ENCODE results near the gene LPCAT1.
"Not testable (repeated sequence)": the region's sequence is repeated elsewhere in the genome, so short reads cannot be mapped to it uniquely, and the experiment has no call there.

LPCAT1 gene

DNA sequence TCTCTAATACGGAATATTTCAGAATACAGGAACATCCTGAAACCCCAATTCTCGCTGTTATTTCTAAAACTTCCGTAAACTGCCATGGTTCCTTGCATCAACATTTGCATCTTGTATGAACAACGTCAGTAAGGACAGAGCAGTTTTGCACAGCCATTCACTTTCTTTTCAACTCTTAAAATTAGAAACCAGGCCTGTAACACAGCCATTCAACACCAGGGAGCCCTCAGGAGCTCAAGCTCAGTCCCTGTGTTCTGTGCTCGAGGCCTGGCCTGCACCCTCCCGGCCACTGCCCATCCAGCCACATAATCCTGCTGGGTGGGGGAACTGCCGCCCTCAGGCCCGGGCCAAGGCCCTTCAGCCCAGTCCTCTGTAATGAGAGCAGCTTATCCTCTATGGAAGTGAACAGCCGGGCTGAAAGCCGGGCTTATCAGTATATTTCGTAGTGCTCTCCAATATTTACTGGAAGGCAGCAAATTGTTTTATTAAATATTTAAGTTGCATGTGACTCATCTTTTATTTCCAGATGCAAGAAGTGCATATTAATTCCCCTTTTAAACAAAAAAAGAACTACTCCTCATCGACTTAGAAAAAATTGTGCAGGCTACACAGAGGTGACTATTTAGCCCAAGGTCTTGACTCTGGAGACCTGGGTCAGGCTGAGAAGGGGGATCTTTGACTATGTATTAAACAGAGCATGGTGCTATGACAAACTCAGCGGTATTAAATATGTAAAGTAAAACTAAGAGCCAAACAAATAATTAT, 45.3 kb downstream of the LPCAT1 start:
- DNase-seq (ENCODE audit: low spot score): no peak

DNA sequence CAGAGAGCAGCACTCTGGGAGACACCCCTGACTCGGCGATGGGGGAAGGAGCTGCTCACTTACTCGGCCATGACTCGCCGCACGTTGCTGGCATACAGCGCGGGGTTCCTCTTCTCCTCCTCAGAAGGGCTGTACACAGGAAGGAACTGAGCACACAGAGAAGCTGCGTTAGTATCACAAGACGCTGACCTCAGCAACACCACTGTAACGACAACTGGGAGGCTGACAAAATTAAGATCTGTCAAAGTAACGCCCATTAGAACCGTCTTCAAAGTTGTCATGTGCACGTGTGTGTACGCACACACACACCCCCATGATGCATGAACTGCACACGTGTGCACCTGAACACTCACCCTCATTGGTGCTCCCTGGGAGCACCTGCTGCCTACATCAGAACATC, 46.4 kb downstream of the LPCAT1 start:
- no peak for DNase-seq (ENCODE audit: low spot score)

DNA sequence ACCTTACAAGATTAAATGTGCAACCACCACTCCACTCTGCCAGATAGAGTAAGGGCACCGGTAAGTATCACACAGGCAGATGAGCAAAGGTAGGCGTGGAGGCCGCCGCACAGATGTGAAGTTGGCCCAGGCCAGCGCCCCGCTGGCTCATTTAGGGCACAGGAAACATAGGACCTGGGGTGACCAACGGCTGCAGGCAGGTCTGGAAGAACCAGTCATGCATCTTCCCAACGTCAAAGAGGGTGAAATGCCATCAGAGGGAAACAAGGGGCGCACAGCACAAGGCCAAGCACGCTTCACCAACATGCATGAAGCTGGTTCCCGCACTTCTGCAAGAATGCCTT, 46.8 kb downstream of the LPCAT1 start:
- no peak for DNase-seq (ENCODE audit: low spot score)

DNA sequence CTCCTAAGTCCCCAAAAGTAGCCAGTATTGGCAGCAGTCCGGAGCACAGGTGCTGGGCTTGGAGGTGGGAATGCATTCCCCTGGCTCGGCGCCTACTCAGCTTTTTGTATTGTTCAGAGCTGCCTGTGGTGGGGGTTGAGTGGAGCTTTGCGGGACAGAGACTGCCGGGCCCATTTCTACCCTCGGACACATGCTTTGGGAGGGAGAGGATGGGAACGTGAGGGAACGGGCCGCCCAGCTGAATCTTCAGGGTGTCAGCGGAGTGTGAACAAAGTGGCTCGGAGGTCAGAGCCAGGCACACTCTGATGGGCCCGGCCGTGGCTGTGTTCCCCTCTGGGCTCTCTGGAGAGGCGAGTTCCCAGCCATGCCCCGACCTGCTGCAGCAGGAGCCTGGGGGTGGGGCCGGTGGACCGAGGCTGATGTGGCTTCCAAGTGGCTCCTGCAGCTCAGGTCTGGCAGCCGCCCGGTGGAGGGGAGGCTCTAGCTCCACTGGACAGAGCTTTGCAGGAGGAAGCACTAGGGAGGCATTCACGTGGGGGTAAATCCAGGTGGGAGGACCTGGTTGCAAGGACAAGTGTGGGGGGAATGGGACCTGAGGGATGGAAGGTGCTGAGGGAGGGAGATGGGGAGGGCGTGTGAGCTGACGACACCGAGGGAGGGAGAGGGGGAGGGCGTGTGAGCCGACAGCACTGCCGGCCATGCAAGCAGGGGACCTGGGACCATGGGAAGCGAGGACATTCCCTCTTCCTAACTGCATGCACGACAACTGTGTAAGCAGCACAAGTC, 47.4 kb downstream of the LPCAT1 start:
- DNase-seq (ENCODE audit: low spot score): no peak

DNA sequence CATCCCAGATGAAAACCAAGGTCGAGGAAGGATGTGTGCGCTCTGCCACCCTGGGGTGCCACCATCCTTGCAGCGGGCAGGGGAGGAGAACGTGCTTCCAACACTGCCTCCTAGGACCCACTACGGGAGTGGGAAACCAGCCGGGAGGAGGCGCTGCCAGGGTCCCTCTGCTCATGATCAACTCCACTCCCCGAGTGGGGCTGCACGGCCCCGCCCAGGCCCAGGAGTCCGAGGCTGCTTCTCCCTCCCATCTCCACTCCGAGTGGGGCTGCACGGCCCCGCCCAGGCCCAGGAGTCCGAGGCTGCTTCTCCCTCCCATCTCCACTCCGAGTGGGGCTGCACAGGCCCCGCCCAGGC, 48.2 kb downstream of the LPCAT1 start:
- DNase-seq (ENCODE audit: low spot score): not testable (repeated sequence)

DNA sequence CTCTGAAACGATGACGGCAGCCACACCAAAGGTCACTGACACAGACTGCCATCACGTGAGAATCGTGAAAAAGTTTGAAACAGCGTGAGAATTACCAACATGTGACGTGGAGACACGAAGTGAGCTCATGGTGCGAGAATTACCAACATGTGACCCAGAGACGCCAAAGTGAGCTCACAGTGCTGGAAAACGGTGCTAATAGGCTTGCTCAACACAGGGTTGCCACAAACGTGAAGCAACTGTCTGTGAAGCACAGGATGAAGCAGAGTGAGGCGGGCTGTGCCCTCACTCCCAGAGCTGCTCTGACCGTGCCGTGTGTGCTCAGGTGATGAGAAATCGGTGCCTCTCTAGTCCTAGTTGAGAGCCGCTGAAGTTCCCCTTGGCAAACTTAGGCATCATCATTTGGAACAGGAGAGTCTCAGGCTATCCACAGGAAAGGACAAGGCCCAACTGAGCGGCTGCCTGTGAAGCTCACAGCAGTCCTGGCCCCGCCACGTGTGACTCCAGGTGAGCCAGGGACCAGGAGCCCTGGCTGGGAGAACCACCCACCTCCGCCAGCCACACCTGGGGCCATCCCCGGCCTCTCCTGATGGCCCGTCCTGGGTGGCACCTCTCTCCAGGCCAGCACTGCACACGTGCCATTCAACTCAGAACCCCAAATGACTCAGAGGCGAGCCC, 48.8 kb downstream of the LPCAT1 start:
- no peak for DNase-seq (ENCODE audit: low spot score)

DNA sequence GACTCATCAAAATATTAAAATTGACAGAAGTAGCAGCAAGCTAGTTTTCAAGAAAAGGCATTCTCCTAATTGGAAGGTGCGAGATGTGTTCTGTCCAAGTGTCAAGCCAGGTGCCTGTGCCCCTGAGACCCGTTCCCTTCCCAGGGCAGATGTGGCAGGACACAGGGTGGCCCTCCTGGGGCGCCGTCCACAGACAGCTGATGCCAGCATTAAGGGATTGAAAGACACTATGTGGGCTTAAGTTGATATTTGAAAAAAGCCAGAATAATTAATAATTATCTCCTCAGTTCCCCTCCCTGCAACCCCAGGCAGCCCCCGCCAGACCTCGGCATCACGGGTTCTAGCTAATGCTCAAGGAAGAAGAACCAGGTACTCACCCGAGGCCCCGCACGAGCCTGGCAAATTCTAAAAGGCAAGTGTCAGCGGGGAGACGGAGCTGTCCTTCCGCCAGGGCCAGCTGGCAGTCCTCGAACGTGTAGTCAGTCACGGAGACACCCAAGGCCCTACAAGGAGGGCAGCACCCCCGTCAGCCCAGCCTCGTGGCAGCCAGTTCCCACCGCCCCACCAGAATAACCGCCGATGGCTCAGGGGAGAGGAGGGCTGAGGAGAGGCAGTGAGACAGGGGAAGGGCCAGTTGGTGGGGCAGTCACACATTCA, 49.4 kb downstream of the LPCAT1 start:
- no peak for DNase-seq (ENCODE audit: low spot score)

DNA sequence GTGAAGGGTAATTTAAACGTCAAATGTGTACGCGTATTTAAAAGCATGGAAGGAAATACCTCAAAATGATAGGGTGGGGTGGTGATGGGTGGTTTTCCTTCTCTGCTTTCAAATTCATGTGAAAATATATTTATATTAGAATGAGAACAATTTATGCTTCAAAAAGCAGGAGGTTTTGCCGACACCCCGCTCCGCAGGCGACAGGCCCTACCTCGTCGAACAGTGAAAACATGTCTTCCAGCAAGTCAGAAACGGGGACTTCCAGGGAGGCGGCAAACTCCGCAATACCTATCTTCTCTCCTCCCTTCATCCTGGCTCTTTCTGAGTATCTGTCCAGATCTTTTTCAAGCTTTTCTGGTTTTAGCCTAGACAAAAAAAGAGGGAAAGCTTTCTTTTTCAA, 50.0 kb downstream of the LPCAT1 start:
- no peak for DNase-seq (ENCODE audit: low spot score)

DNA sequence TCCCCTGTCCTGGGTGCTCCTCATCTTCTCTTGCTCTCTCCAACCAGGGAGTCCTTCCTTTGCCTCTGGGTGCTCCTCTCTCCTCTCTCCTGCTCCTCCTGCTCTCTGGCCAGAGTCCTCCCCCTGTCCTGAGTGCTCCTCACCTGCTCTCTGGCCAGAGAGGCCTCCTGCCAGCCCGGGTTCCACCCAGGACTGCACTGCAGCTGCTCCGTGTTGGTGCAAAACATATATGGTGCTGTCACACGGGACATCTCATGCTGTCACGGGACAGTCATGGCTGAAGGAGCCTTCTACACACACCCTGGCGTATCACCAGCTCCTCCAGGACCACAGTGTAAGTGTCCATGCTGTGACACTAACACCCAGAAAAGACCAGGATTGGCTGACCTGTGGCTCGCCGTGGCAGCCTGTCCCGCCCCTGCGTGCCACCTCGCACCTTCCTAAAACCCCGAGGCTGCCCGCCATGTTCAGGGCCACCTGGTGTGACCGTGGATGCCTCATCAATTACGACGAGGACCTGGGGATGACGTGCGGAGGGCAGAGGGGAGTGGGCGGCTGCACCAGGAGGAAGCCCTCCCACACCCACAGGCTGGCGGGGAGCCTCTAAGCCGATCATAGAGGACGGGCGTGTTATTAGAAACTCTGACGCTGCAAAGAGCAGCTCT, 50.7 kb downstream of the LPCAT1 start:
- no peak for DNase-seq (ENCODE audit: low spot score)

DNA sequence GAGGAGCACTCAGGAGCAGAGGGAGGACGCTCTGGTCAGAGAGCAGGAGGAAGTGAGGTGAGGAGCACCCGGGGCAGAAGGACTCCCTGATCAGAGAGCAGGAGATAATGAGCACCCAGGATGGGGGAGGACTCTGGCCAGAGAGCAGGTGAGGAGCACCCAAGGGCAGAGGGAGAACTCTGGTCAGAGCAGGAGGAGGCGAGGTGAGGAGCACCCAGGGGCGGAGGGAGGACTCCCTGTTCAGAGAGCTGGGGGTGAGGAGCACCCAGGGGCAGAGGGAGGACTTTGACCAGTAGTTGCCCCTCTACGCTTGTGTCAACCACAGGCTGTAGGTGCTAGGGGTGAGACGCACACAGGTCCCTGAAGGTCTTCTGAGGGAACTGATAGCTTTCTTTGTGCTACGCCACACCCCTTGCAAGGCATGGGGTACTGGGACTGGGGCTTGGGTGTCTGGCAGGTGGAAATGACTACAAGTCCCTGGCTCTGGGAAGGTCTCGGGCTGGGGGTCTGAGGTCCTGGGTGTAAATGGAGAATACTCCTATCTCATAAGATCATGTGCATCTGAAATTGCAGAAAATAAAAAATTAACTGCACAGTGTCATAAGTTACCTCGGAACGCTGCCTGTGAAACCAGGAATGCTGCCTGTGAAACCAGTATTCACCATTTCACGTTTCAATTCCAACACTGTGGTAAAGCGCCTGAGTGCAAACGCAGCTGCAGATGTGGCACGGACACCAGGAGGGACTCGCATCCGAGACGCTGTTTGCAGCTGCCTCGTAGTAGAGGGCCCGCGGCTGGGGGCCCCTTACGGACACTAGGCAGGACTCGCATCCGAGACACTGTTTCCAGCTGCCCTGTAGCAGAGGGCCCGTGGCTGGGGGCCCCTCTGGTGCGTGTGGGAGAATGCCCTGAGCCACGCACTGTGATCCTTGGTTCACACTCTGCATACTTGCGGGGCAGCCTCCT, 51.5 kb downstream of the LPCAT1 start:
- DNase-seq (ENCODE audit: low spot score): no peak

DNA sequence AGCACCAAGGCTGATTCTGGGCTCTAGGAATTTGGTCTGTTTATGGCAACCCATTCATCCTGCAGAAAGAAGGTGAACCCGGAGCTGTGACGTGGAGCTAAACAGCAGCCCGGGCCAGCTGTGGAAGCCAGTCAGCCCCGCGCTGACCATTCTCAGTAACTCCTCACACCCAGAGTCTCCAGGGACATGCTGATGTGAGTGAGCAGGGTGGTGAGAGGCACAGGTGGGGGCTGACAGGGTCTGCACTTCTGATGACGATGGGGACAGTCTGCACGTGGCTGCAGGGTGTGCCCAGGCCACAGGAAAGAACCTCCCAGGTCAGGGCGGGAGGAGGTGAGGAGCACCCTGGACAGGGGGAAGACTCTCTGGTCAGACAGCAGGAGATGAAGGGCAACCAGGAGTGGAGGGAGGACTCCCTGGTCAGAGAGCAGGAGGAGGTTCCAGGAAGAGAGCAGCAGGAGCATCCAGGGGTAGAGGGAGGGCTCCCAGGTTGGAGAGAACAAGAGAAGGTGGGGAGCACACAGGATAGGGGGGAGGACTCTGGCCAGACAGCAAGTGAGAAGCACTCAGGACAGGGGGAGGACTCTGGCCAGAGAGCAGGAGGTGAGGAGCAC, 52.4 kb downstream of the LPCAT1 start:
- DNase-seq (ENCODE audit: low spot score): no peak

DNA sequence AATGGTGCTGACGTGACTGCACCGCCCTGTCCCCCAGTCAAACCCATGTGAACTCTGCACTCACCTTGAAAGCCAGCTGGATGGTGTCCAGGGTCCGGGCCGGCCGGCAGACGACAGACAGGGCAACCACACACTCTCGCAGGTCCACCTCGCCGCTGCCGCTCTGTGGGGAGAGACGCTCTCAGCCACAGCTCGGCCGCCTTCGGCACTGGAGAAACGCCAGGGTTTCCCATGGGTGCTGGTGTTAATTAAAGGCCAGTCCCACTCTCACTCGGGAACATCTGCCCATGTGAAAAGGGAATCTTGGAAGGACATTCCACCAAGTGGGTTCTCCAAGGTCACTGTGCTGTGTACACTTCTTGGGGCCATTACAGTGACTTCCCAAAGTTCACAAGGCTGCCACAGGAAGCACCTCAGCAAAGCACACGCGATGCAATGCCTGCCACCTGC, 53.0 kb downstream of the LPCAT1 start:
- DNase-seq (ENCODE audit: low spot score): no peak

DNA sequence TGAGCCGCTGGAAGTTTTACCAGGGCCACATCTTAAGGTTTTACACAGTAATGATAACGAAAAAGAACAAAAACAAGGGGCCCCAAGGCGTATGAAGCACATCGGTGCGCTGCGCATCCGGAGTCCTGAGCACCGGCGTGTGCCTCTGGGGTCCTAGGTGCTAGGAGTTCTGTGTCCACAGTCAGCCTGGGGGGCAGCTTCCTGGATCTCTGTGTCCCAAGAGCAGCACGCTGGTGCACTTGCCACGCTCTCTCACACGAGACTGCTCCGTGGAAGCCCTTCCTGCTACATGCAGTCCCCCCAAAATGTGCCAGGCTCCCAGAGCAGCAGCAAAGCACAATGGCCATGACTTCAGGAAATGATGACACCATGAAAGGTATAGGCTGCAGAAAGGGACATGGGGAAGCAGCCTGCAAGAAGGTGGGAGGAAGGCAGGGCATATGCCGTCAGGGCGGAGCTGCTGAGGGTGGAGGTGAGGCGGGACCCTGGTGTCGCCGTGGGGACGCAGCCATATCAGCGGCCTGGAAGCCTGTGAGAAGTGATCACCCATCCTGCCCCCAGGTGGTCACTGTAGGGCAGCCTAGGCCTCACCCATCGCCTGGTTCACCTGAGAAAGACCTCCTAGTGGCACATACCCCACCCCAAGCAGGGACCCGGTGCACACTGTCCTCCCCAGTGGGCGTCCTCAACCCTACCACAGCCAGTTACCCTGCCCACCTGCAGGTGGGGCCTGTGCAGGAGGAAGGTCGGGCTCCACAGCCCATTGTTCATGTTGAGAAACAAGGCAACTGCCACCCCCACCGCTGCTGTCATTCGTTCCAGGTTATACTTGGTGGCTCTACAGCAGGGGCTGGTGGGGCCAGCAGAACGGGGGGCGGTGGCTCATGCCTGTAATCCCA, 54.9 kb downstream of the LPCAT1 start:
- DNase-seq (ENCODE audit: low spot score): no peak

DNA sequence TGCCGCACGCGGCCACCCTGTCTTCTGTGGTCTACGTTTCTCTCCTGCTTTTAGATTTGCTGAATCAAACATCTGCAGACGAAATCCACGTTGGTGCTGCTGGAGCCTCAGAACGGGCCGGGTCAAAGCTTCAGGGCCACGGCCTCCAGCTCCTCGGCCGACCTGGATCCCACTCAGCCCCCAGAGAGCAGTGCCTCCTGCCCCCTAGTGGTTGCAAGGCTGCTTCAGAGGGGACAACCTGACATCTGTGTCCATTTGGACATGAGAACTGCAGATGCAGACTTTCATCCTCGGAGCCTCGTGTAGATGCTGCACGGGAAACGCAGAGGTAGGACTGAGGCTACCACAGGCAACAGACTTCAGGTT, 55.5 kb downstream of the LPCAT1 start:
- DNase-seq (ENCODE audit: low spot score): no peak

DNA sequence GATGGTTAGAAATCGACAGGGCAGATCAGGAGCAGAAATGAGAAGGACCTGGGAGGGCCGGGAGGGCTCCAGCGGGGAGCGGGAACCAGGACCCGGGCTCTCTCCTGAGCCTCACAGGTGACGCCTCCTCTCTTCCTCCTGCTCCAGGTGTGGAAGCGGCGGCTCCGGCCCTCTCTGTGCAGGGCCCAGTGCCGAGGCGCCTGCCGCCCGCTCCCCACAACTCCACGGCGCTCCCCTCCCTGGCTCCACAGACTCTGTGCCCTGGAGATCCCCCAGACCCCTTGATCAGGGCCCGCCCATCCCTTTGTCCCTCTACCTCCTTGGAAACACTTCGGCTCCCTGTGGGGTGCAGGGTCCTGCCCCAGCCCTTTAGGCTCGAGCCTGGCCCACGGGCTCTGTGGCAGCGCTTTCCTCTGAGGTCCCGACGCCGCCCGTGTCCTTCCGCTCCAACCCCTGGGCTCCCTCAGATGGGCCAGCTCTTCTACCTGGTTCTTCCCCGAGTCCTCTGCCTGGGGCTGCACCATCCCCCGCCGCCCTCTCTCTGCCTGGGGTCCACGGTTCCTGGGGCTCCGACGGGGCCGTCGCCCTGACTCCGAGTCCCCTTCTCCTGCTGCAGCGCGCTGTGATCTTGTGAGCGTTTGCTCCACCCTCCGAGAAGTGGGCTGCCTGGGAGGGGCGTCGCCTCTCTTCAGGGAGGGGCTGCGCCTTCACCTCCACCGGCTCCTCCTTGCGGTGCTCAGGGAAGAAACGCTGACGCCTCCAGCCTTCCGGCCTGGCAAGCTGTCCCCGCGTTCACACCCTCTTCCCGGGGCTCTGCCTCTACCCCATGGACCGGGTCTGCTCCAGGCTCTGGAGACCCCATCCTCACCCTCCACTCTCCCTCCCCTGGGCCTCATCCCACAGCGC, 56.2 kb downstream of the LPCAT1 start:
- DNase-seq (ENCODE audit: low spot score): no peak

DNA sequence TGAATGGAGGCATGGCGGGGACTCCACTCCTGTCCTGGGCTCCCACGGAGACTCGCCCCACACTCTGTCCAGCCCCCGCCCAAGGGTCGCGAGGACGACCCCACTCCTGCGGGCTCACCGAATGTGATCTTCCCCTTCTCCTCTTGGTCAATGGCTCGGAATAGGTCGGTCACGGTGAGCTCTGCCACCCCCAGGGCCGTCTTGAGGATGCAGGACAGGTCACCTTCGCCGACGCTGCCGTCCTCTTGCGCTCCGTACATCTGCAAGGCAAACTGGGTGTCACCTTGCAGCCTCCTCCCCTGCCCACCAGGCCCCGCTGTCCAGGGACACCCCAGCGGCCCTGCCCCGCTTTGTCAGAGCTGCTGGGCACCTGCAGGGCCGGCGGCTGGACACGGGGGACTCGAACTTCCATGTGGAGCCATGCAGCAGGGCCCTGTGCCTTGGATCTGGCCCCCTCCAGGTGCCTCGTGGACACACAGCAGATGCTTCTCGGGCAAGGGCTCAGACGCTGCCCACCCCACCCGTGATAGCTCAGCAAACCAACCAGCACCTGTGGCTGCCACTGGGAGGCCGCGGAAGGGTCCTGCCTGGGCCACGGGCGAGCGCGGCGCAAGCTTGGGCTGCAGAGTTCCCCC, 57.0 kb downstream of the LPCAT1 start:
- DNase-seq (ENCODE audit: low spot score): no peak

DNA sequence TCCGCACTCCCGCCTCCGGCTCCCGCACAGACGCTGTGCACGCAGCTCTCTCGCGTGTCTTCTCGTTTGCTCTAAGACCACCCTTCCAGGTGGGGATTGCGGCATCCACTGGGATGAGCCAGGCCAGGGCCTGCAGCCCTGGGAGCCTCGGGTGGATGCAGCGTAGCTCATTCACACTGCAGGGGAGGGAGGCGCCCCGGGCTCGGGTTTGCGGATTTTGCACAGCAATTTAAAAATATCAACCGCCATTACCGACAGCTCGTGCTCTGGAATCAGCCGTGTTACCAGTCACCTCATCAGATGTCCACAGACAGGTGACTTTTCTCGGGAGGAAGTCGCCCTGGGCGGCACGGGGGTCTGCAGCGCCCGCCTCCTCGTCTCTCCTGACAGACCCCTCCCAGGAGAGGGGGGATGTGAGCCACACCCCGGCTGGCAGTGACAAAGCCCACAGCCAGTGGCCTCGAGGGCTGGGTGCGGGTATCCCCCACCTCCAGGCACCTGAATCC, 57.7 kb downstream of the LPCAT1 start:
- no peak for DNase-seq (ENCODE audit: low spot score)

DNA sequence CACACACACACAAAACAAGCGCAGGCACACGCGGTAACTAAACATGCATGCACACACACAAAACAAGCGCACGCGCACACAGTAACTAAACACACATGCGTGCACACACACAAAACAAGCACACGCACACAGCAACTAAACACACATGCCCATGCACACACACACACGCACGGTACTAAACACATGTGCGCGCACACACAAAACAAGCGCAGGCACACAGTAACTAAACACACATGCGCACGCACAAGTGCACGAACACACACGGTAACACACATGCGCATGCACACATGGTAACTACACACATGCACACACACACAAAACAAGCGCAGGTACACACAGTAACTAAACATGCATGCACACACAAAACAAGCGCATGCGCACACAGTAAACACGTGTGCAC, 58.6 kb downstream of the LPCAT1 start:
- no peak for DNase-seq (ENCODE audit: low spot score)

Measured in kidney tubule cell (primary cell).